Effector CD4-positive, alpha-beta T cell (primary cell): ENCODE data around the gene P4HA2. TPM values are rescaled to one million over a fixed set of nuclear protein-coding genes. Genes with fewer than 3 reads are reported as not detected.

Experiments used
- DNase-seq: peaks from one replicate; pipeline ENCODE4 v3.0.0-alpha.2; 2020
- total RNA-seq: gene quantifications from one replicate; lab custom pipeline; 2026; lab: John Stamatoyannopoulos, UW

Gene P4HA2
- not detected for total RNA-seq

- no peak for DNase-seq
Measured at GRCh38 chr5:132227485-132228240, at the start of gene P4HA2. TSS of gene P4HA2 (minus strand) at chr5:132227853. CDS start at chr5:132218626, 9,227 bp downstream.

GRCh38 chr5:132277256-132277655 lies 49.6 kb upstream of the P4HA2 start:
- DNase-seq, result no peak

- no peak for DNase-seq
Measured at GRCh38 chr5:132275367-132276220, 47.9 kb upstream of the P4HA2 start.

DNA sequence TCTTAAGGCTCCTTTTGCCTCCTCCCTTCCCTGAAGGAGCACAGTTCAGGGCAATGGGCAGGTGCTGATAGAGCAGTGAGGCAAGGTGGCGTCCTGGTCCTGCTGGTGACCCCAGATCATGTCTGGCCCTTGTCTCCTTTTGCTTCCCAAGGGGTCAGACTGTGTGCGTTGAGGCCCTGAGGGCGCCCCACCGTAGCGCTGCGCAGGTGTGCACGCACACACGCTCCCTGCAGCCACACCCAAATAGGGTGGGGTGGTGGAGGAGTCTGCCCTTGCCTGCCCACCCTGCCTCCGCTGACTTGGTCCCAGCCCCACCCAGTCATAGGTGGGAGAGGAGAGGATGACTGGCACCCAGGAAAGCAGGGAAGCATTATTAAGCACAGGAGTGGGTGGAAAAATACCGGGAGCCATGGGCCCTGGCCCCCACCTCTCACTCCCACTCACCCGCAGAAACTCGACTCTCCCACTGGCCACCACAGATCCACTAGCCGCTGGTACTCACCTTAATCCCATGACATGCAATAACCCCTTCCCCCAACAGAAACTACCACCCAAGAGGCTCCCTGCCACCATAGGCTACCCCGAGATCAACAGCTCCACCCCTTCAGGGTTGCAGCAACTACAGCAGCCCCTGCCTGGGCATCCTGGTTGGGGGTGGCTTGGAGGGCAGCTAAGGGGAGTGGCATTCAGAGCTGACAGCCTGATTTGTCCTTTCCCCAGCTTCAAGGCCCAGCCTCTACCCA lies 46.6 kb upstream of the P4HA2 start:
- DNase-seq, result no peak

DNA sequence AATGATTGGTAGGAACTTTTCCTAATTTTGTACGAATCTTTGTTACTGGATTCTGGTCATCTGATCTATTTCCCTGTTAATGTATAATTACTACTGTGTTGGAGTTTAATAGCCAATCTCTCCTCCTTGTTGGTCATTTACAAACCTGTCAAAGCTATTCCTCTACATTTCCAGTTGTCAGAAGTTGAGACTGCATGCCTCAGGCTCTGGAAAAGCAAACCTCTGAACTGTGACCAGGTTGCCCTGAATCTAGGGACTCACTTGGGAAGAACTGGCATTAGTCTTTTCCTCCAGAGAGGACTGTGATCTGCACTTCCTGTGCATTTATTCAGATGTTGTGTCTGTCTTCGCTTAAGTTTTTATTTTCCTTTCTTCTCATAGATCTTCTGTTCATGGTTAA lies 46.0 kb upstream of the P4HA2 start:
- no peak for DNase-seq

GRCh38 chr5:132272311-132273210 lies 44.9 kb upstream of the P4HA2 start:
- DNase-seq, result peak; percentile 50

DNA sequence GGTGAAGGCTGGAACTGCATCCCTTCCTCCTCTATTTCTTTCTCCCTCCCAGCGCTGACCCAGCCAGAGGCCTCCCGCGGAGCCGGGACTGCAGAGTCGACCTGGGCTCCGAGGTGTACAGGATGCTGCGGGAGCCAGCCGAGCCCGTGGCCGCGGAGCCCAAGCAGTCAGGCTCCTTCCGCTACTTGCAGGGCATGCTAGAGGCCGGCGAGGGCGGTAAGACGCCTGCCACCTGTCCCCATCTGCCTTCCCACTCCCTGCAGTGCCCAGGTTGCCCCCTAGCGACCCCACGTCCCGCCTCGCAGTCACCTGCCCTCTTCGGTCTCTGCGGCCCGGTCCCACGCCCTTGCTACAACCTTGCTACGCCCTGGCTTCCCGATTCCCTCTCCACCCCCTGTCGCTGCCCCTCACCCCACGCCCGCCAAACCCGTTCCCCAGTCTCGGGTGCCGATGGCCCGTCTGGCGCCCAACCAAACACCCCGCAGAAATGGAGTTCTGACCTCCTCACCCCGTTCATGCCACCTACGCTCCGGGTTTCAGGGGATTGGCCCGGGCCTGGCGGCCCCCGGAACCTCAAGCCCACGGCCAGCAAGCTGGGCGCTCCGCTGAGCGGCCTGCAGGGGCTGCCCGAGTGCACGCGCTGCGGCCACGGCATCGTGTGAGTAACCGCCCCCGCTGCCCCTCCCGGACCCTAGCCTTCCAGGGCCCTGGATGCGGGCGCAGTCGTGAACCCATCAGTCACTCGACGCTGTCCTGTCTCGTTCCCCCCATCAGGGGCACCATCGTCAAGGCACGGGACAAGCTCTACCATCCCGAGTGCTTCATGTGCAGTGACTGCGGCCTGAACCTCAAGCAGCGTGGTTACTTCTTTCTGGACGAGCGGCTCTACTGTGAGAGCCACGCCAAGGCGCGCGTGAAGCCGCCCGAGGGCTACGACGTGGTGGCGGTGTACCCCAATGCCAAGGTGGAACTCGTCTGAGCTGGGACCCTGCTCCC lies 43.9 kb upstream of the P4HA2 start:
- no peak for DNase-seq

GRCh38 chr5:132270706-132271105 lies 43.1 kb upstream of the P4HA2 start:
- no peak for DNase-seq

DNA sequence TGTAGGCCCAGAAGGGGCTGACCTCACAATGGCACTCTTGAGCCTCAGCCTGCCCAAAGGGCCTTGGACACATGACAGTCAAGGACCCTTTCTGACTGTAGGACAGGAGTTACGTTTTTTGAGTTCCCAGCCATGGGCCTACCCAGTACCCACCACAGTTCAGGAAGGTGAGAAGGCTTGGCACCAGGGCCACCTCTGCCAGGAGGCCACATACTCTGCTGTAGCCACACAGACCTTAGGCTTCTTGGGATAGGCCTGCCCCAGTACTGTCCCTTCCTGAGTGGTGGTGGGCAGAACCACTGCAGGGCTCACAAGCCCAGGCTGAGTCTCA lies 42.6 kb upstream of the P4HA2 start:
- DNase-seq, result no peak

DNA sequence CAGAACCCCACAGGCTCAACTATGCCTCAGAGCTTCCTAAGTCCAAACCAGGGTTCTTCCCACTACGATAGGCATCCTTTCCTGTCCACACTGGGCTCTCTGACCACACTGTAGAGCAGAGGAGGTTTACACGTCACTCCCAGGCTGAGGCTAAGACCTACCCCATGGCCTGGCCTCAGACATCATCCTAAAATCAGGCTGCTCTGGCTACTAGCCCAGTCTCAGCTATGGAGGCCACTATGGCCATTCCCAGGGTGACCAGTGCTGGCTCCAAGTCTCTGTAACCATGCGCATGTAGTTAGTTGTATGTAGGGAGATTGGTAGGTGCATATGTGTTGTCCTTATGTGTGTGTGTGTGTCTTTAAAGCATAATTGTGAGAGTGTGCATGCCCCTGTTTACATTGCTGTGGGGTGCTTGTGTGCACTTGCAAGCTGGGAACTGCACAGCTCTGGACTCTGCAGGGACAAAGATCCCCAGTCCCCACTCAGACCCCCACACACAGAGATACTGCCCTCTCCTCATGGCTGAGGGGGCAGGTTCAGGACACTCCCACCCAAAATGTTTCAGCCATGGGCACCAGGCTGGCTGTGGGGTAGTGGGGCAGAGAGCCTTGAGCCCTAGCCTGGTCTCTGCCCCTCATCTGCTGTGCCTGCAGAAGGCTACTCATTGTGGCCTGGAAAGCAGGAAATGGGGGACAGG lies 42.1 kb upstream of the P4HA2 start:
- no peak for DNase-seq

DNA sequence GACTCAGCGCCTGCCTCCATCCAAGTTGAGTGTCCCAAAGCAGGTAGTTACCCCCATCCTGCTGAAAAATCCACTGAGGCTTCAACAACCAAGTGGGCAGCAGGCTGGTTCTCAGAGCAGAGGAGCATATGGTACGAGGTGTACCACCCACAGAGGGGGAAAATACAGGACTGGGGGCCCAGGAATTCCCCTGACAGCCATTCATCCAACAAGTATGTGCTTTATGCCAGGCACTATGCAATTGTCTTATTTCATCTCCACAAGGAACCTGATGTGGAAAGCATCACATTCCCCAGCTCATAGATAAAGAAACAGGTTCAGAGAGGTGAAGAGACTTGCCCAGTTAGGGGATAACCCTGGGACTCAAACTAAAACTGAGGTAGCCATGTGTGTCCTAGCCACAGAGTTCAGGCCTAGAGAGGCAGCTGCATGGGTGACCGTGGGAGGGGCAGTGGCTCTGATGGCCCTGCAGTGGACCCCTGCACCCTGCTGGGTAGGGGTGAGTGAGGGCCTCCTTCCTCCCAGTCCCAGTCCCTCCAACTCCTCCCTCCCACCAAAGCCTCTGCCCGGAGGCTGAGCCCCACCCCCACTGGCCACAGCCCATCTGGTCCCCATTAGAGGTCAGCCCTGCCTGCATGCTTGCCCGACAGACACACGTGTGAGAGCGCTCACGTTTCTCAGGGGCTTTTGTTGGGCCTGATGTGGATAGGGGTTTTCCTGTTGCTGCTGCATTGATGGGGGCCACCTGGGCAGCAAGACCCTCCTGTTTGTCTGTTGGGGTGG lies 41.3 kb upstream of the P4HA2 start:
- no peak for DNase-seq

- no peak for DNase-seq
Measured at GRCh38 chr5:132267931-132268768, 40.5 kb upstream of the P4HA2 start.

DNA sequence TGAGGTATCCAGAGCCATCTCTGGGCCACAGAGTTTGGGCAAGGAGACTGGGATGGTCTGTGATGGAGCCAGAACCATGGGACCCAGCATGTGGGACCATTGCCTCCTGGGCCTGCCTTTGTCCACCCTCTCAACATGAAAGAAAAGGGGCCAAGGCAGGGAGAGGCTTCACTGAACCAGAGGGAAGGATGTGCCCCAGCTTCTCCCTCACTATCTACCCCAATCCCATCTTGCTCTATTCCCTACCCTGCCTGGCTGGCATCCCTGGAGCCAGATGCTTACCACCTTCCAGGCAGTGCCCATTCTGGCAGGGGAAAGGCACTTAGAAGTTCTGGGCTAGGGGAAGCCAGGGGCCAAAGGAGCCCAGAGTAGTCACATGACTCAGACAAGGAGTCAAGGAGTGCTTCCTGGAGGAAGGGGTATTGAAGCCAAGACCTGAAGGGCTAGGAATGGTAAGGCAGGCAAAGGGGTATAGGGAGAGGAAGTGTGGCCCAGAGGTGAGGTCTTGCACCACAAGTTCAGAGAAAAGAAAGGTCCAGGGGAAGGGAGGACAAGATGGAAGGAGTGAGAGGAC lies 39.6 kb upstream of the P4HA2 start:
- DNase-seq, result no peak

DNA sequence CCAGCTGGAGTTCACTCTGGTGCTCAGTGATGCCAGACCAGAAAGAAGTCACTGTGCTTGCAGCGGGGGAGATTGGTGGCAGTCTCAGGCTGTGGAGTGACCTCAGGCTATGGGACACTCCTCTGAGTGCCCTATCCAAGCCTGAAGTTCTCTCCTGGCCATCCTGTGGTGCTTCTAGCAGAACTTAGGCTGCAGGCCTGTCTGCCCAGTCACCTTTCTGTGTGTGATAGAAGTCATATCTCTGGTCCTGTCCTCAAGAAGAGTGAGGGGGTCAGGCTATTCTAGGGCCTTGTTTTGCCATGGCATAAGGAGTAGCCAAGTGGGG lies 39.1 kb upstream of the P4HA2 start:
- DNase-seq, result no peak

GRCh38 chr5:132266031-132266835 lies 38.6 kb upstream of the P4HA2 start:
- no peak for DNase-seq

- no peak for DNase-seq
Measured at GRCh38 chr5:132265336-132266030, 37.8 kb upstream of the P4HA2 start.
